GM18861 (cell line): ENCODE measurements around the gene NKX2-3.

Source experiments
- ATAC-seq: cut with Tn5 transposase; IDR thresholded peaks from one replicate; pipeline ENCODE4 v1.9.1; 2021; ENCODE audit not compliant: unreplicated experiment

The NKX2-3 gene

GRCh38 chr10:99532687-99533495, at the start of gene NKX2-3:
Gene NKX2-3, plus strand, starts transcription at chr10:99532942. Its CDS starts 190 bp downstream, at chr10:99533132.
- ATAC-seq, result peak; percentile 63

DNA sequence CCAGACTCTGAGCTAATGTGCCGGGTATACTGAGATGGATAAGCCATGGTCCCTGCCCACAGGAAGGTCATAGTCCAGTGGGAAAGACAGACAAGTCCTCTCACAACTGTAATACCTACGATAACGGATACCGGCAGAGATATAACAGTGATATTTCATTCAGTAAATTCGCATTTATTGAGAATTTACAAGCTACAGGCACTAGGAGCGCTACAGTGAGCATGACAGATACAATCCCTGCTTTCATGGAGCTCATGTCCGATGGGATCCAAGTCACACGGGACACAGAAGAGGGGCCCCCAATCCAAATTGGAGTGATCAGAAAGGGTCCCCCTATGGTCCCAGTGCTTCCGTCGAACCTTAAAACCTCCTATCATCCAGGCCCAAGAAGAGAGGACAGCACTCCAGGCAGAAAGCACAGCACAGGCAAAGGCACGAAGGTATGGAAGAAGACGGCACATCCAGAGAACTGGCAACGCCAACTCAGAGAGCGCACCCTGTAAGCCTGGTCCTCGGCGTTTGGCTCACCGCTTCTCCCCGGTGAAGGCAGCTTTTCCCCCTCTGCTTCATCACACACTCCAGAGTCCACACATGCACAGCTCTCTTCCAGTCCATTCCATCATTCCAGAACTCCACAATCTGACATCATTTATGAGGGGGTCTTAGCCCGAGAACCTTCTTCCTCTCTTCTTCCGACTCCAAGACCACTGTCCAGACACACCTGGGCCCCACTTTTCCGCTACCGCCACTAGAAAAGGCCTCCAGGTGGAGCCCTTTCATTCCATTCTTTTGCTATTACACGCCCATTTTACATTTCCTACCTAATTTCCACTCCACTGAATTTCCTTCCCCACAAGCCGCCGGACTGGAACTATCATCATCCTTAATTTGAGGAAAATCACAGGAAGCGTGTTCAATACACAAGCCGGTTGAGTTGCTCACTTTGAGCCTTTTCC, 47.8 kb upstream of the NKX2-3 start:
- ATAC-seq, result no peak

DNA sequence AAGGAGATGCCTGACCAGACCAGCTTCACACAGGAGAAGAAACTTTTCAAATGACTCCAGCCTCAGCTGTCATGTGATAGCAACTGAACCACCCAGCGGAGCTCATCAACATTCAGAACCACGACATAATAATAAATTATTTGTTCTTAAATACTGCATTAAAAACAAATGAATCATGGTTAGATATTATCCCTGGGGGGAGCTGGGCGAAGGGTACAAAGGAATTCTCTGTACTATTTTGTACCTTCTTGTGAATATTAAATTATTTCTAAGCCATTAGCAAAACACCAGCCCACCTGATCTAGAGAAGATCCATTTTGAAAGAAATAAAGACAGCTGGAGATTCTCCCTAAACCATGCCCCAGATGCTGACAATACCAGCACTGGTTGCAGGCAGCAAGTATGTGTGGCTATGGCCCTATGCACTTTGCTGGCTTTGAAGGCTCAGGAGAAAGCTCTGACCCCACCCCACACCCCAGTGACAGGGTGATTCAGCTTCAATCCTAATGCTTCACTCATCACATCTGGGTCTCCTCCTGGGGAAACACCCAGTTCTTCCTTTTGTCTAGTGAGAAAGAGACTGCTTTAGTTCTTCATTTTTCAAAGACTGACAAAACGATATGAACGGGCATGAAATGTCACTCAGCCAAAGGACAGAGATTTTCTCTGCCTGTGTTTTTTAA, 45.5 kb upstream of the NKX2-3 start:
- no peak for ATAC-seq

GRCh38 chr10:99489271-99489670, 43.5 kb upstream of the NKX2-3 start:
- no peak for ATAC-seq

DNA sequence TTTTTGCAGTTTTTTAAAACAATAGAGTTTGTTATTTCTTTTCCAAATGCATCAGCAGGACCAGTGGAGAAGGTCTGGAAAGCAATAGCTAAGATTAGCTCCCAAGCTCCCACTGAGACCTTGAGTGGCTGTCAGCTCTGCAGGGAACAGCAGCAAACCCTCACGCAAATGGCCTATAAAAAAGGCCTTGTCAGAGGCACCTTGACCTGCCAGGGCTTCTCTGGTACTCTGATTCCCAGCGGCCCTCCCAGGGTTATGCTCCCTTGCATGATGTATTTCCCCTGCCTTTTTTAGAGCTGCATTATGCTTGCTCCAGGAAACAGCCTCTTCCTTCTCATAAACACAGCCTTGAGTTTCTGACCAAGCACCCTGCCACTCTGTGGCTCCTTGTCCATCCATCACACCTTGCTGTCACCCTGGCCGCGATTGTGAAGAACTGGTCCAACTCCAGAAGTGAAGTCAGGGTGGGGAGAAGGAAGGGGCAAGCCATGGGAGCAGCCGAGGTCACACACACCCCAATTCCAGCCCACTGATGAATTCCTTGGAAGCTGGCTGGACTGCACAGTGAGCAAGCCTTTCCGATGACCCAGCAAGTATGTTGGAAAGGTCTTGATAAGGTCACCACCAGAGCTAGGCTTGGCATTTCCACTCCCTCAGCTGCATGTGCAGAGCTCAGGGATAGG, 35.3 kb upstream of the NKX2-3 start:
- ATAC-seq, result no peak

- ATAC-seq, result no peak
These were observed 26.3 kb upstream of the NKX2-3 start for GRCh38 chr10:99506416-99506815.

DNA sequence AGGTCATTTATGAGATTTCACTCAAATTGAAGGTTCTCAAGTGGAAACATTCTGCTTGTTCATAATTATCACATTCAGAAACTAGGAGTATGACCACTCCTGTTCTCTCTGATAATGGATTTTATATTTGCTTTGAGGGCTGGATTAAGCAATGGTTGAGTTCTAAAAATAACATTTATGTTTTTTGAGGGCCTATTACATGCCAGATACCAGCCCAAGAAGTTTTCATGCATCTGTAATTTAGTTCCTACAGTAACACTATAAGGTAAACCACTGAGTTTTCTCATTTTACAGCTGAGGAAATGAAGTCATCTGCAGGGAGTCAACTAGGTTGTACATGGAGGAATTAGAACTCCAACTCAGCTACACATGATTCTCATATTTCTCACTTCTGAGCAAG, 25.5 kb upstream of the NKX2-3 start:
- no peak for ATAC-seq

DNA sequence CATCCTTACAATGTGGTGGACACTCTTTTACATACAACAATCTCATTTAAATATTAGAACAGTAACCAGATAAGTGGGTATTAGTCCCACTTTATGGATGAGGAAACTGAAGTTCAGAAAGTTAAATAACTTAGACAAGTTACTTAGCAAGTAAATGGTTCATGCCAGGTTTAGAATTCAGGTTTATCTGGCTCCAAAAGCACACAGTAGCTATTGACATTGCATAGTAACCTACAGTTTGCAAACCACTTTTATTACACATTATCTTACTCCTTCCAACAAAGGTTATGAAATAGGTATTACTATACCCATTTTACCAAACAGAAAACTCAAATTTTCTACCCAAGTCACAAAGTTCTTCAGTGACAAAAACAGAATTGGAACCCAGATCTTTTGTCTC, 19.7 kb upstream of the NKX2-3 start:
- no peak for ATAC-seq

- ATAC-seq, result no peak
These were observed 13.1 kb upstream of the NKX2-3 start for GRCh38 chr10:99519690-99520039.

GRCh38 chr10:99520040-99520846, 12.5 kb upstream of the NKX2-3 start:
- no peak for ATAC-seq

DNA sequence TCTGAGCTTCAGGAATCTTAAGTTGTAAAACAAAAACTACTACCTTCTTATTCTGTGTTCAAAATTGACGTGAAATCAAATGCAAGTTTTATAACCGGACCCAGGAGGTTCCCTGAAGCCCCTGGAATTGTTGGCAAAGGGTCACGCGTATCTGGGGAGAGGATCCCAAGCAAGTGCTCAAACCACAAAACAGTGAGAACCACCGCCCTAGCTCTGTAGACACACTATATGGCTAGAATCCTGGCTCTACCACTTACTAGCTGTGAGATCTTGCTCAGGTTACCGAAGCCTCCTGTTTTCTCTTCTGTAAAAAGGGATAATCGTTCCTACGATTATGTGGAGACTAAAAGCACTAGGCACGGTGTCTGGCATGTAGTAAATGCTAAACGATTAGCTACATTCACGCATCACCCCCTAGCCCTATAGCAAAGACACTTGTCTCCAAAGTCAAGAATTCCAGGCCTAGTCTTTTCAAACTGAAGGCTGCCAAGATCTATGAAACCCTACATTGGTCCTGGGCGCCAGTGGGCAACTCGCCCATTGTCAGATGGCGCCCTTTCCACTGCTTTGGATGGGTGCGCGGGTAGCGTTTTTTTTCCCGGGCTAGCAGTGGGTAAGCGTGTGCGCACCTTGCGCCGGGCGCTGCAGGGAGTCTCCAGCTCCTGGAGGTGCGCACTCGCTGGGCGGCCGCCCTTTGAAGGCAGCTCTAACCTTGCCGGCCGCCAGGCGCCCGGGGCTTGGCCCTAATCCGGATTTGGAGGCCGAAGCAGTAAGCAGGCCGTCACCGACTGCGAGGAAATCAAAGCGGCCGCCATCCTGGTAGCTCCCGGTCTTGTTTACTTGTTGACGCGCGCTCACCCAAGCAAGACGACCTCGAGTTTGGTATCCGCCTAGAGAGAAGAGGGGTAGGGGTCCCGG, 11.6 kb upstream of the NKX2-3 start:
- no peak for ATAC-seq

GRCh38 chr10:99521765-99522469, 10.8 kb upstream of the NKX2-3 start:
- ATAC-seq, result no peak

DNA sequence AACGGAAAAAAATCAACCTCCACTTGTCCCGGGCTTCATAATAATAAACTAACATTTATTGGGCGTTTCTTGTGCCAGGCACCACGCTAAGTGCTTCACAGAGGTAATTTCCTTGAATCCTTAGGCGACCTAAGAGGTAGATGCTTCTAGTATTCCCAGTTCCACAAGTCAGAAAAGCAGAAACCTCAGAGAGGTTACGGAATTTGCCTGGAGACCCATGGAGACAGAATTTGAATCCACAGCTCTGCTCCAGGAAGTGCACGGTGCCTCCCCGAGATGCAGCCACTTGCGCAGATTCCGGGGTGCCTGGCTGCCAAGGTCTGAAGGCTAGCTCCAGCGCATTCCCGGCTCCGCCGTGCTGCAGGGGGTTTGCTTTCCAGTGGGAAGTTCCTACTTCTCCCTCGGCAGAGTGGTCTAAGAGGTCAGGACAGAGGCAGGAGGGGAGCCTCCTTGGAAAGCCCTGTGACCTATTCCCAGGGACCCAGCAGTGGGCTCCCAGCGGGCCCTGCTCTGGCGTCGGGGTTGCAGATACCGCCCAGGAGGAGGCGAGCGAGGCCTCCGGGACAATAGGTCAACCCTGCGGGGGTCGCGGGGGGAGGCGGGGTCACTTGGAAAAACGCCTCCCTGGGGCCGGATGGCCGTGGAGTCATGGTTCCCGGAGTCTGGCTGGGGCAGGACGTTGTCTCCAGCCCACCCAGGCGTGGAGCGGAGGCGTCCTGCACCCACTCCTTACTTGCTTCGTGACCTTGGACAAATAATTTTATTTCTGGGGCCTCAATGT, 10.1 kb upstream of the NKX2-3 start:
- no peak for ATAC-seq

DNA sequence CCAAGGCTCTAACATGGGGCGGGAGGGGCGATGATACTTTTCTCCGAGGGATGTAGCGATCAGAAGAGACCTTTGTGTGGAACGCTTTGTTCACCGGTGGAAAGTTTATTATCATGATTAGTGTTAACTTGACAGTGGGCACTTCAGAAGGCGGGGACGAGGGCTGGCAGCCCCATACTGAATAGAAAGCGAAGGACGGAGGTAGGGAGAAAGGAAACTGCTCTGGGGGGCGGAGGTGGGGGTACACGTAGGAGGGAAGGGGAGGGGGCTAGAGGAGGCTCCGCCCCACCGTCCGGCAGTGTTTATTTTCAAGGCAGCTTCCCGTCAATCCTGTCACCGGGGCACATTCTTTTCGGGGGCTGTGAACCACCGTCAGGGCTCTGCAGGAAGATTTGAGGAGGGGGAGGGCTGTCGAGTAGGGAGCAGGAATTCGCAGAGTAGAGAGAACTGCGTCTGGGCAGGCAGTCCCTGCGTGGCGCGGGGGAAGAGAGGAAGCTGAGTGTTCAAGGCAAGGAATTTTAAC, 9.4 kb upstream of the NKX2-3 start:
- no peak for ATAC-seq

GRCh38 chr10:99524050-99524666, 8.6 kb upstream of the NKX2-3 start:
- ATAC-seq, result no peak

DNA sequence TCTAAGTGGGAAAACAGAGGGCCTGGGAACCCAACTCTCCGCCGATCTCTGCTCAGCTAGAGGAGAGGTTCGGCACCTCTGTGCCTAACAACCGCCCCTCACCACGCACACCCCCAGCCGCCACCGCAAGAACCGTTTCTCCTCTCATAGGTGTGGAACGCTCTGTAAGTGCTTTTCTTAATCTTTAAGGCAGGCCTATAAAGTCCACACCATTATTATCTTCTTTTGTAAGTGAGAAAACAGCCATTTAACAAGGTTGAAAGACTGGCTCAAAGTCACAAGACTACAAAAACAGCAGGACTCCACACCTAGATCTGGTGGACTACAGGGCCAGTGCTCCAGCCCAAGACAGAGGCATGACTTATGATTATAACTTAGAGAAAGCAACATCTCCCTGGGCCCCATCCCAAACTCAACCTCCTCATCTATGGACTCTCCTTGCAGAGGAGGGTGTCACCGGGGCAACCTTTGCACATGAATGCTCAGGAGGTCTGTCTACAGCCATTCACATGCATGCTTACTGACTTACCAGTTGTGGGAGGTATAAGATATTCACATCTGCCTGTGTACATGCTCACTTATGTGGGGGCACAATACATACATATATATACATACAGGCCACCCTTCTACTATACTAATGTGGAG, 7.9 kb upstream of the NKX2-3 start:
- no peak for ATAC-seq
